IPS DF 6.9 (cell line): ENCODE results near the gene TRAK2.
"Not testable (repeated sequence)": the region's sequence is repeated elsewhere in the genome, so short reads cannot be mapped to it uniquely, and the experiment has no call there.

Experiments
- DNase-seq: peaks from one replicate; pipeline ENCODE4 v3.0.0-alpha.2; 2013; ENCODE audit warnings: low read depth, low spot score
- H3K27ac ChIP-seq: one replicate; pipeline ENCODE4 v1.5.1; 2013; ENCODE audit warnings: low read length, control low read depth
- H3K27me3 ChIP-seq: 2 replicates; pipeline ENCODE4 v1.6.1; 2013; ENCODE audit warnings: mild to moderate bottlenecking, low read length; ENCODE audit not compliant: control insufficient read depth, insufficient read depth
- H3K36me3 ChIP-seq: 2 replicates; pipeline ENCODE4 v1.6.1; 2013; ENCODE audit warnings: low read length; ENCODE audit not compliant: control insufficient read depth, insufficient read depth
- H3K4me1 ChIP-seq: 2 replicates; pipeline ENCODE4 v1.6.1; 2013; ENCODE audit warnings: low read length; ENCODE audit not compliant: control insufficient read depth, insufficient read depth
- H3K4me3 ChIP-seq: 2 replicates; pipeline ENCODE4 v1.5.1; 2013; ENCODE audit warnings: mild to moderate bottlenecking, low read length
- H3K9me3 ChIP-seq: 2 replicates; pipeline ENCODE4 v1.6.1; 2013; ENCODE audit warnings: low read length, inconsistent platforms; ENCODE audit not compliant: control insufficient read depth, insufficient read depth
- WGBS: extraction: QIAGEN DNeasy Blood & Tissue Kit; methylation state at CpG from one replicate; pipeline ENCODE4 v1.1.7; 2013; ENCODE audit warnings: mixed read lengths, missing lambda C conversion rate; ENCODE audit not compliant: insufficient read length, insufficient coverage; 5-methylcytosine and 5-hydroxymethylcytosine counted together

Gene TRAK2

GRCh38 chr2:201451292-201452057 lies at the start of gene TRAK2, which contains the start of gene STRADB:
Gene TRAK2, minus strand, starts transcription at chr2:201451458. Its CDS starts 30,951 bp downstream, at chr2:201420507.
Gene STRADB, plus strand, starts transcription at chr2:201451740. Its CDS starts 3,101 bp downstream, at chr2:201454841.
- Histone ChIP-seq H3K4me3 (peak within 1 kb of the TSS; percentile 81), H3K4me1 (no peaks in the 10 kb centered on the region), H3K9me3 (no peaks in the 10 kb centered on the region), H3K27ac (no peak within 1 kb of the TSS), H3K36me3 (no peaks in the 10 kb centered on the region), H3K27me3 (no peaks in the 10 kb centered on the region)
- peak; percentile 70 for DNase-seq
- WGBS = no CpG with 5 or more reads among the region's 78 CpGs

- DNase-seq = no peak
- WGBS = no CpG with 5 or more reads among the region's 3 CpGs
- no peaks in the 10 kb centered on the region for H3K27me3 ChIP-seq
- H3K27ac ChIP-seq = no peak overlapping the region
- H3K9me3 ChIP-seq = no peaks in the 10 kb centered on the region; the same call in 1 of the 2 replicates
- H3K36me3 ChIP-seq = no peaks in the 10 kb centered on the region
- H3K4me1 ChIP-seq = no peaks in the 10 kb centered on the region
- no peak overlapping the region for H3K4me3 ChIP-seq
Measured at GRCh38 chr2:201500534-201500933, 49.3 kb upstream of the TRAK2 start.

GRCh38 chr2:201496785-201497184 lies 45.5 kb upstream of the TRAK2 start:
- no peak overlapping the region for H3K27ac ChIP-seq
- no peaks in the 10 kb centered on the region for H3K36me3 ChIP-seq
- no peaks in the 10 kb centered on the region for H3K27me3 ChIP-seq
- DNase-seq = no peak
- H3K4me3 ChIP-seq = no peak overlapping the region
- no peaks in the 10 kb centered on the region for H3K4me1 ChIP-seq
- no CpG with 5 or more reads among the region's 1 CpG for WGBS
- no peaks in the 10 kb centered on the region for H3K9me3 ChIP-seq

- H3K4me3 ChIP-seq = no peak overlapping the region
- H3K9me3 ChIP-seq = no peaks in the 10 kb centered on the region
- no peak overlapping the region for H3K27ac ChIP-seq
- H3K36me3 ChIP-seq = no peaks in the 10 kb centered on the region
- no peak for DNase-seq
- H3K27me3 ChIP-seq = no peaks in the 10 kb centered on the region
- no CpG with 5 or more reads among the region's 4 CpGs for WGBS
- no peaks in the 10 kb centered on the region for H3K4me1 ChIP-seq
Measured at GRCh38 chr2:201490291-201490690, 39.0 kb upstream of the TRAK2 start.

- Histone ChIP-seq H3K27me3 (no peaks in the 10 kb centered on the region), H3K9me3 (no peaks in the 10 kb centered on the region), H3K27ac (no peak overlapping the region), H3K4me1 (no peaks in the 10 kb centered on the region; the same call in 1 of the 2 replicates), H3K4me3 (no peak overlapping the region), H3K36me3 (no peaks in the 10 kb centered on the region)
- no CpG with 5 or more reads among the region's 4 CpGs for WGBS
- DNase-seq = no peak
Measured at GRCh38 chr2:201484805-201485204, 33.5 kb upstream of the TRAK2 start.

GRCh38 chr2:201483758-201484157 lies 32.5 kb upstream of the TRAK2 start:
- not testable (repeated sequence) for H3K27ac ChIP-seq, H3K36me3 ChIP-seq, H3K4me3 ChIP-seq, DNase-seq, H3K9me3 ChIP-seq, H3K4me1 ChIP-seq, H3K27me3 ChIP-seq
- WGBS = no CpG with 5 or more reads among the region's 4 CpGs

- Histone ChIP-seq H3K27ac (no peak overlapping the region), H3K9me3 (no peaks in the 10 kb centered on the region), H3K36me3 (no peaks in the 10 kb centered on the region), H3K27me3 (no peaks in the 10 kb centered on the region), H3K4me1 (no peaks in the 10 kb centered on the region; the same call in 1 of the 2 replicates), H3K4me3 (no peak overlapping the region)
- no CpG with 5 or more reads among the region's 1 CpG for WGBS
- no peak for DNase-seq
Measured at GRCh38 chr2:201483342-201483741, 32.1 kb upstream of the TRAK2 start.

- Histone ChIP-seq H3K4me1 (no peaks in the 10 kb centered on the region; the same call in 1 of the 2 replicates), H3K27me3 (no peaks in the 10 kb centered on the region), H3K4me3 (no peak overlapping the region), H3K27ac (no peak overlapping the region), H3K9me3 (no peaks in the 10 kb centered on the region), H3K36me3 (no peaks in the 10 kb centered on the region)
- no peak for DNase-seq
- no CpG with 5 or more reads among the region's 4 CpGs for WGBS
Measured at GRCh38 chr2:201482543-201482942, 31.3 kb upstream of the TRAK2 start.

GRCh38 chr2:201472411-201472810 lies 21.2 kb upstream of the TRAK2 start:
- no CpG with 5 or more reads among the region's 3 CpGs for WGBS
- no peak overlapping the region for H3K27ac ChIP-seq

GRCh38 chr2:201471732-201472393 lies 20.6 kb upstream of the TRAK2 start:
- no peak for DNase-seq
- Histone ChIP-seq H3K4me3 (no peak overlapping the region), H3K4me1 (no peaks in the 10 kb centered on the region), H3K27ac (no peak overlapping the region), H3K36me3 (no peaks in the 10 kb centered on the region), H3K9me3 (no peaks in the 10 kb centered on the region), H3K27me3 (no peaks in the 10 kb centered on the region)
- no CpG with 5 or more reads among the region's 3 CpGs for WGBS

More at GRCh38 chr2:201472411-201472810, 21.2 kb upstream of the TRAK2 start:
- no peaks in the 10 kb centered on the region for H3K36me3 ChIP-seq
- no peak overlapping the region for H3K4me3 ChIP-seq
- no peaks in the 10 kb centered on the region for H3K4me1 ChIP-seq
- no peaks in the 10 kb centered on the region for H3K9me3 ChIP-seq
- DNase-seq = no peak
- H3K27me3 ChIP-seq = no peaks in the 10 kb centered on the region
